ENCODE data around the gene CA11. TPM values are rescaled to one million over a fixed set of nuclear protein-coding genes. Genes with fewer than 3 reads are reported as not detected.
A peak's percentile ranks its signal among the peaks of the same experiment; 100 is the strongest.
"Not testable (repeated sequence)": the region's sequence is repeated elsewhere in the genome, so short reads cannot be mapped to it uniquely, and the experiment has no call there.

CA11 gene
- 10.7 and 11.8 TPM in 2 replicates for total RNA-seq (2014; rRNA removed; shearing (Covaris generic))

GRCh38 chr19:48646001-48646721 lies at the start of gene CA11:
CA11 (minus strand) TSS chr19:48646187; CDS start chr19:48645632, 555 bp downstream.
- no peaks in the 10 kb centered on the region for H3K36me3 ChIP-seq
- peak within 1 kb of the TSS; percentile 38 for H3K27ac ChIP-seq
- no peaks in the 10 kb centered on the region for H3K27me3 ChIP-seq
- no peaks in the 10 kb centered on the region for H3K9me3 ChIP-seq (replicated peaks)
- DNase-seq = peak; percentile 93 to 95
- peaks cover 18% of the 10 kb centered on the region for H3K4me1 ChIP-seq
- H3K4me3 ChIP-seq = peak within 1 kb of the TSS; percentile 55

DNA sequence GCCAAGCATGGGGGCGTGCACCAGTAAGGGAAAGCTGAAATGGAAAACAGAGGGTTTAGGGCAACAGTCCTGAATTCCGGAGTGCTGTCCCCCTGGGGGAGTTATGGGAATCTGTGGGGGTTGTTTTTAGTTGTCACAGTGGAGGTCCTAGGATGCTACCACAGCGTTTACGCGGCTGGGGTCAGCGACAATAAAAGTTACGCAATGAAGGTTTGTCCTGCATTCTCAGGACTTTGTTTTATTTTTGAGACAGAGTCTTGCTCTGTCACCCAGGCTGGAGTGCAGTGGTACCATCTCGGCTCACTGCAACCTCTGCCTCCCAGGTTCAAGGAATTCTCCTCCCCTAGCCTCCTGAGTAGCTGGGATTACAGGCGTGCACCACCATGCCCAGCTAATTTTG lies 47.6 kb upstream of the CA11 start:
- not testable (repeated sequence) for H3K27me3 ChIP-seq; H3K9me3 ChIP-seq (replicated peaks); H3K4me3 ChIP-seq; H3K36me3 ChIP-seq; DNase-seq; H3K27ac ChIP-seq
- peaks cover 12% of the 10 kb centered on the region; the same call in 1 of the 2 replicates for H3K4me1 ChIP-seq

- no peak for DNase-seq
- no peak overlapping the region for H3K4me3 ChIP-seq
Observed at GRCh38 chr19:48689449-48689848, 43.5 kb upstream of the CA11 start.

GRCh38 chr19:48687776-48688175 lies 41.8 kb upstream of the CA11 start:
- Histone ChIP-seq H3K9me3 (replicated peaks) (no peaks in the 10 kb centered on the region), H3K27me3 (no peaks in the 10 kb centered on the region), H3K4me1 (peaks cover 26% of the 10 kb centered on the region), H3K4me3 (no peak overlapping the region), H3K27ac (no peak overlapping the region), H3K36me3 (no peaks in the 10 kb centered on the region)
- DNase-seq = no peak

More at GRCh38 chr19:48689449-48689848, 43.5 kb upstream of the CA11 start:
- Histone ChIP-seq H3K9me3 (replicated peaks) (no peaks in the 10 kb centered on the region), H3K27me3 (no peaks in the 10 kb centered on the region), H3K4me1 (peaks cover 19% of the 10 kb centered on the region), H3K27ac (no peak overlapping the region), H3K36me3 (no peaks in the 10 kb centered on the region)

DNA sequence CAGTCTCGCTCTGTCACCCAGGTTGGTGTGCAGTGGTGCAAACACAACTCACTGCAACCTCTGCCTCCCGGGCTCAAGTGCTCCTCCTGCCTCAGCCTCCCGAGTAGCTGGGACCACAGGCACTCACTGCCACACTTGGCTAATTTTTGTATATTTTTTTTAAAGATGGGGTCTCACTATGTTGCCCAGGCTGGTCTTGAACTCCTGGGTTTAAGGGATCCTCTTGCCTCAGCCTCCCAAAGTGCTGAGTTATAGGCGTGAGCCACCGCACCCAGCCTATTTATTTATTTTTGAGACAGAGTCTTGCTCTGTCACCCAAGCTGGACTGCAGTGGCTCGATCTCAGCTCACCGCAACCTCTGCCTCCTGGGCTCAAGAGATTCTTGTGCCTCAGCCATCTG lies 40.6 kb upstream of the CA11 start:
- not testable (repeated sequence) for H3K9me3 ChIP-seq (replicated peaks); H3K36me3 ChIP-seq; H3K4me3 ChIP-seq; DNase-seq; H3K27ac ChIP-seq; H3K27me3 ChIP-seq
- H3K4me1 ChIP-seq = peaks cover 32% of the 10 kb centered on the region

GRCh38 chr19:48686088-48686487 lies 40.1 kb upstream of the CA11 start:
- no peaks in the 10 kb centered on the region for H3K9me3 ChIP-seq (replicated peaks)
- peak; percentile 45 to 70 for DNase-seq
- H3K27ac ChIP-seq = no peak overlapping the region
- H3K4me3 ChIP-seq = no peak overlapping the region
- H3K4me1 ChIP-seq = peaks cover 37% of the 10 kb centered on the region
- peaks cover 6% of the 10 kb centered on the region; the same call in 1 of the 2 replicates for H3K36me3 ChIP-seq
- H3K27me3 ChIP-seq = no peaks in the 10 kb centered on the region

- DNase-seq = peak; percentile 27 to 51
- Histone ChIP-seq H3K4me3 (no peak overlapping the region), H3K36me3 (peaks cover 9% of the 10 kb centered on the region; the same call in 1 of the 2 replicates), H3K9me3 (replicated peaks) (no peaks in the 10 kb centered on the region), H3K27ac (no peak overlapping the region), H3K4me1 (peaks cover 41% of the 10 kb centered on the region), H3K27me3 (no peaks in the 10 kb centered on the region)
Observed at GRCh38 chr19:48685583-48685982, 39.6 kb upstream of the CA11 start.

- peaks cover 11% of the 10 kb centered on the region; the same call in 1 of the 2 replicates for H3K36me3 ChIP-seq
- no peak for DNase-seq
Observed at GRCh38 chr19:48683349-48683748, 37.4 kb upstream of the CA11 start.

GRCh38 chr19:48681127-48681470 lies 35.1 kb upstream of the CA11 start:
- H3K4me1 ChIP-seq = peaks cover 40% of the 10 kb centered on the region
- H3K36me3 ChIP-seq = peaks cover 11% of the 10 kb centered on the region; the same call in 1 of the 2 replicates
- no peaks in the 10 kb centered on the region for H3K27me3 ChIP-seq
- no peaks in the 10 kb centered on the region for H3K9me3 ChIP-seq (replicated peaks)
- no peak overlapping the region for H3K4me3 ChIP-seq
- DNase-seq = peak; percentile 91 to 94
- peak overlapping the region; percentile 51 for H3K27ac ChIP-seq

More at GRCh38 chr19:48683349-48683748, 37.4 kb upstream of the CA11 start:
- Histone ChIP-seq H3K27ac (no peak overlapping the region), H3K9me3 (replicated peaks) (no peaks in the 10 kb centered on the region), H3K27me3 (no peaks in the 10 kb centered on the region), H3K4me1 (peaks cover 44% of the 10 kb centered on the region), H3K4me3 (no peak overlapping the region)

- Histone ChIP-seq H3K27me3 (no peaks in the 10 kb centered on the region), H3K4me3 (no peak overlapping the region), H3K4me1 (peaks cover 41% of the 10 kb centered on the region), H3K27ac (peak overlapping the region; percentile 51), H3K36me3 (peaks cover 11% of the 10 kb centered on the region; the same call in 1 of the 2 replicates), H3K9me3 (replicated peaks) (no peaks in the 10 kb centered on the region)
- DNase-seq = no peak
Observed at GRCh38 chr19:48680436-48681126, 34.6 kb upstream of the CA11 start.

DNA sequence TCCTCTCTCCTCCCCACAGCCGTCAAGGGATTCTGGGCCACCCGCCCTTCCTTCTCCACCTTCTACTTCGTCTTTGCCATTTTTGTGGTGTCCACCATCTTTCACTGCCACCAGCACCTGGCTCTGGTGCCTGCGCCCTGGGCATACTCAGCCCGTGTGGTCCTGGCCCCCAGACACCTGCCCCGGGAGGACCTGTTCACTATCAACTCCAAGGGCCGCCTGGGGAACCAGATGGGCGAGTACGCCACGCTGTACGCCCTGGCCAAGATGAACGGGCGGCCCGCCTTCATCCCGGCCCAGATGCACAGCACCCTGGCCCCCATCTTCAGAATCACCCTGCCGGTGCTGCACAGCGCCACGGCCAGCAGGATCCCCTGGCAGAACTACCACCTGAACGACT lies 34.0 kb upstream of the CA11 start:
- H3K9me3 ChIP-seq (replicated peaks); H3K4me3 ChIP-seq; H3K27me3 ChIP-seq; DNase-seq; H3K27ac ChIP-seq: not testable (repeated sequence)
- peaks cover 38% of the 10 kb centered on the region for H3K4me1 ChIP-seq
- H3K36me3 ChIP-seq = peaks cover 11% of the 10 kb centered on the region; the same call in 1 of the 2 replicates

DNA sequence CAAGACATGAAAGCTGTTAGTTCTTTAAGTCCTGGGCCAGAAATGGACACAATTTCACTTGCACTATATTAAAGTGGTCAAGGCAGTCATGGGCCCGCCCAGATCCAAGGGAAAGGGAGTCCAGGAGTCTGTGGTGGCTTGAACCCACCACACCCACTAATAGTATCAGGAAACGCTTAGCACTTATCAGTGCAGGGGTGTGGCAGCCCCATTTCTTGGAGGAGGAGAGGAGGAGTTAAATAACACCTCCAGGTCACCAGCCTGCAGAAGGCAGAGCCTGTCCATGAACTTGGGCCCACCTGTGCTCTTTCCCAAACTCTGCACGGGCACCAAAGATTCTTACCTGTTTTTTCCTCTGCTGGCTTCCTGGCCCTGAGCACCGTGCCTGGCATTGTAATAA lies 32.2 kb upstream of the CA11 start:
- Histone ChIP-seq H3K4me3 (no peak overlapping the region), H3K27me3 (no peaks in the 10 kb centered on the region), H3K4me1 (peaks cover 27% of the 10 kb centered on the region), H3K27ac (no peak overlapping the region), H3K9me3 (replicated peaks) (no peaks in the 10 kb centered on the region), H3K36me3 (peaks cover 11% of the 10 kb centered on the region; the same call in 1 of the 2 replicates)
- no peak for DNase-seq

DNA sequence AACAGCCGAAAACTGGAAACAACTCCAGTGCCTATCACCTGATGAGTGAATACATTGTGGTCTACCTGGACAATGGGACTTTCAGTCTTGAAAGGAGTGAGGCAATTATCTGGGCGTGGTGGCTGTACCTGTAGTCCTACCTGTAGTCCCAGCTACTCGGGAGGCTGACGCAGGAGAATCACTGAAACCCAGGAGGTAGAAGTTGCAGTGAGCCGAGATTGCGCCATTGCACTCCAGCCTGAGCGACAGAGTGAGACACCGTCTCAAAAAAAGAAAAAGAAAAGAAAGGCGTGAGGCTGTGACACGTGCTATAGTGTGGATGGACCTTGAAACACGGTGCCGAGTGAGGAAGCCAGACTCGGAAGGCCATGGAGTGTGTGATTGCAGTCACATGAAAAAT lies 30.9 kb upstream of the CA11 start:
- no peak for DNase-seq
- Histone ChIP-seq H3K9me3 (replicated peaks) (no peaks in the 10 kb centered on the region), H3K27ac (no peak overlapping the region), H3K4me1 (peaks cover 24% of the 10 kb centered on the region), H3K27me3 (no peaks in the 10 kb centered on the region), H3K36me3 (peaks cover 5% of the 10 kb centered on the region; the same call in 1 of the 2 replicates), H3K4me3 (no peak overlapping the region)

DNA sequence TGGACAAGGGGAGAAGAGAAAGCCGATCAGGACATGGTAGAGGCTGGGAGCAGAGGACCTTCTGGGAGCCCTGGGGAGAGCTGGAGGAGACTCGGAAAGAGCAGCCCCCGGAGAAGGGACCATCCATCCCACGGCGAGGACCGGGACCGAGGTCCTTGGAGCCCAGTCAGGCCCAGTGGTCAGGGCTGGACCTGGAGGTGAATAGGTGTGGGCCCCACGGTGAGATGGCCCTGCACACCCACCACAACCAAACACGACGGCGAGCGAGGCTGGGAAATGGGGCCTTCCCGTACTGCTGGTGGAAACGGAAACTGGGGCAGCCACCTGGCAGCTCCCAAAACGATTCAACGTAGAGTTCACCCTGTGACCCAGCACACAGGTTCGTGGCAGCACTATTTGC lies 30.5 kb upstream of the CA11 start:
- Histone ChIP-seq H3K4me1 (peaks cover 20% of the 10 kb centered on the region), H3K4me3 (no peak overlapping the region), H3K27ac (no peak overlapping the region), H3K36me3 (peaks cover 5% of the 10 kb centered on the region; the same call in 1 of the 2 replicates), H3K9me3 (replicated peaks) (no peaks in the 10 kb centered on the region), H3K27me3 (no peaks in the 10 kb centered on the region)
- DNase-seq = no peak

Measured in SJCRH30 (cell line).